ENCODE data around the gene BPIFB6.

Gene BPIFB6, protein sequence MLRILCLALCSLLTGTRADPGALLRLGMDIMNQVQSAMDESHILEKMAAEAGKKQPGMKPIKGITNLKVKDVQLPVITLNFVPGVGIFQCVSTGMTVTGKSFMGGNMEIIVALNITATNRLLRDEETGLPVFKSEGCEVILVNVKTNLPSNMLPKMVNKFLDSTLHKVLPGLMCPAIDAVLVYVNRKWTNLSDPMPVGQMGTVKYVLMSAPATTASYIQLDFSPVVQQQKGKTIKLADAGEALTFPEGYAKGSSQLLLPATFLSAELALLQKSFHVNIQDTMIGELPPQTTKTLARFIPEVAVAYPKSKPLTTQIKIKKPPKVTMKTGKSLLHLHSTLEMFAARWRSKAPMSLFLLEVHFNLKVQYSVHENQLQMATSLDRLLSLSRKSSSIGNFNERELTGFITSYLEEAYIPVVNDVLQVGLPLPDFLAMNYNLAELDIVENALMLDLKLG

DNA sequence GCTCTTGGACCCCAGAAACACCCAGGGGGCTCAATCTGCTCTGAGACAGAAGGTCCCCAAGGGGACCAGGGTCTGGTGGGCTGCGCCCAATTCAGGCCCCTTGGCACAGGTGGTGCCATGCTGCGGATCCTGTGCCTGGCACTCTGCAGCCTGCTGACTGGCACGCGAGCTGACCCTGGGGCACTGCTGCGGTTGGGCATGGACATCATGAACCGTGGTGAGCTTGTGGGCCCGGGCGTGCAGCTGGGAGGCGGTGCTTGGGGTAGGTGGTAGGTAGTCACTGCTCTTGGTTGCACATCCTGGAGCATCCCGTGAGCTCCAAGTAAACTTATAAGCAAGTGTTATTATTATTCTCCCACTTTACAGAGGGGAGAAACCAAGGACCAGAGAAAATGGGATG is at the start of gene BPIFB6:
Gene BPIFB6 (plus strand): TSS at position 118 of the 400 bp plus-strand sequence. CDS start 0 bp downstream, at position 118.
- DNase-seq (ENCODE audit: low read depth in 2 of 2, low spot score in 1 of 2) = no peak

DNA sequence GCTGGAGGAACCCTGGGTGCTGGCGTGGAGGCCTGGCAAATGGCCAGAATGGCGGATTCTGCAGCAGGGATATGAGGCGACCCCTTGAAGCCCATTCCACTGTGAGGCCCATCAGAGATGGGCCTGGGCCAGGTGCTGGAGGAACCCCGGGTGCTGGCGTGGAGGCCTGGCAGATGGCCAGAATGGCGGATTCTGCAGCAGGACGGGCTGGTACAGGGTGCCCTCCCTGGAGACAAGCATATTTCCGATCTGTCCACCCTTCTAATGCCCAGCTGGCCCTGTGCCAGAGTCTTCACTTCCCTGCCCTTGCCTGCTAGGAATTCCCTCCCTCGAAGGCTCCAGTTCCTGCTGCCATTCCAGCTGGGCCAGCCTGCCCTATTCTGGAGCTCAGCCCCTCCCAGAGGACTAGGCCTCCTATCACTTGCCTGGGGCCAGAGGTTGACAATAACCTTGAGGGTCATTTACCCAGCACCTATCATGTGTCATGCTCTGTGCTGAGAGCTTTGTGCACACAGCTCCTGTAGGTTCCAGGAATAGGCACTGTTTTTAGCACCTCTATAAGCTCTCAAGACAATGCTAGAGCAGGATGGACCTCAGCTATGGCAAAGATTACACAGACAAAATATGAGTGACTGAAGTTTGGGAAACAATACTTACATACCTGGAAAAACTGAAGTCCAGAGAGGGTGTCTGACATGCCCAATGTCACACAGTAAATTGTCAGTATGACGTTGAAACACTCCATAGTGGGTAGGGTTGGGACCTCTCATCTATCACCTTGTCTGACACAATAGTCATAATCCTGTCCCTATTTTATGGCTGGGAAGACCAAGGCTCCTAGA is 48.6 kb upstream of the BPIFB6 start:
- no peak for DNase-seq (ENCODE audit: low read depth in 2 of 2, low spot score in 1 of 2)

DNA sequence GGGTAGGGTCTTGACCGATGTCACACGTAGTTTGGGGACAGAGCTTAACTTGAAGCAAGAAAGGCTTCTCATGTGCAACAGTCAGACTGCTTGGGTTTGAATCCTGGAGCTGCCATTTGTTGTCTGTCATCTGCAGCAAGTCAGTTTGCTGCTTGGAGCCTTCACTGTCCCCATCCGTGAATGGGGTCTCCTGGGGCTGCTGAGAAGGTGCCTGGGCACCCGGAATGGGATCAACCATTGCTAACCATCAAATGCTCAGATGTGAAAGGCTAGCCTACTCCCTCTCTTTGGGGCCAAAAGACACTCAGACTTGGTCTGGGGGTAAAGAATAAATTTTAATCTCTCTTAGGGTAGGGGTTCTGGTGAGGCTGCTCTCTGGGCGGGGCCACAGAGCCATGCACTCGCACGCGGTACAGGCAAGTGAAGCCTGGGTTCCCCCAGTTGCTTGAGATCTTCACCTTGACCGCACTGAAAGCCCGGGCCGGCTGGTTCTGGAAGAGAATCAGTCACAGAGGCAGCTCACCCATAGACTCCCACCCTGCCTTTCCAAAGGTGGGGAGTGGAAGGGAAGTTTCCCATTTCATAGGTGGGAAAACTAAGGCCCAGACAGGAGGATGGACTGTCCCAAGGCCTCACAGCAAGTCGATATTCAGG is 47.9 kb upstream of the BPIFB6 start:
- DNase-seq (ENCODE audit: low read depth in 2 of 2, low spot score in 1 of 2) = no peak

DNA sequence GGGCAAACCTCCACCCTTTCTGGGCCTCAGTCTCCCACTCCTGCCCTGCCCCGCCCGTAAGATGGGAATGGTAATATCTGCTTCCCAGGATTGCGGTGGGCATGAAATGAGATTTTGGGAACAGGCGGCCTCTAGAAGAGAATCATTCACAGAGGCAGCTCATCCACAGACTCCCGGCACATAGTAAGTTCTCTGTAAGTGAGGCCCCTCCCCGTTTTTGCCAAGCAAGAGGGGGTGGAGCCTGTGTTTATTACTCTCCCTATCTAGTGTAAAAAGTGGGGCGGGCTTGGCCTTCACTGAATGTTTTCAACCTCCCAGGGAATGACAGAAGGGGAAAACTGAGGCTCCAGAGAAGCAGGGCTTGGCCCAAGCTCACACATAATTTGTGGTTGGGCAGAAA is 47.3 kb upstream of the BPIFB6 start:
- no peak for DNase-seq (ENCODE audit: low read depth in 2 of 2, low spot score in 1 of 2)

DNA sequence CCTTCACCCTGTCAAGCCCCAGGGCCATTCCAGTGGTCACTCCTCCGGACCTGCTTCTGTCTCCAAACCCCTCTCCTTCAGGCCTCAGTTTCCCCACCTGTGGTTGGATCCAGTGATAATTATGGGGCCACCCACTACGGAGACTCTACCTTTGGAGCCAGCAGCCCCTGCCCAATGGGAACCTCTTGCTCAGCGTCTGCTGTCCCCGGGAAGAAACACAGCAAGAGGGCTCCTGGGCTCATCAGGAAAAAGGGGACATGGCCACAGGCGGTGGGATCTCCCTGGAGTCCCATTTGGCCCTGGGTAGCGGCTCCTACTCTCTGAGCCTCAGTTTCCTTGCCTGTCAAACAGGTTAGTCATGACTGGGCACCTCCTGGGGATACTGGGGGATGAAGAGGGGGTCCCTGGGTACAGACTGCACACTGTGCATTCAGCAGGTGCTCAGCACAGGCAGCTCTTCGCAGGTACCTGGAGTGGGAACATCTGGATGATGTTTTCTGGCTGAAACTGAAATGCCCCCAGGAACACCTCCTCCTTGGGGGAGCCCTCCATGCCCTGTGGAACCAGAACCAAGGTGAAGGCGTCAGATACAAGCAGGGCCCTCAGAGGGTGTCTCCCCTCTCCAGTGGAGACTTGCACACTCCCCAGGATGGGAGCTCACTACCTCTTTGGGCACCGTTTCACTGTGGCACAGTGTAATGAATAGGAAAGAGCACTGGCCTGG is 46.7 kb upstream of the BPIFB6 start:
- no peak for DNase-seq (ENCODE audit: low read depth in 2 of 2, low spot score in 1 of 2)

DNA sequence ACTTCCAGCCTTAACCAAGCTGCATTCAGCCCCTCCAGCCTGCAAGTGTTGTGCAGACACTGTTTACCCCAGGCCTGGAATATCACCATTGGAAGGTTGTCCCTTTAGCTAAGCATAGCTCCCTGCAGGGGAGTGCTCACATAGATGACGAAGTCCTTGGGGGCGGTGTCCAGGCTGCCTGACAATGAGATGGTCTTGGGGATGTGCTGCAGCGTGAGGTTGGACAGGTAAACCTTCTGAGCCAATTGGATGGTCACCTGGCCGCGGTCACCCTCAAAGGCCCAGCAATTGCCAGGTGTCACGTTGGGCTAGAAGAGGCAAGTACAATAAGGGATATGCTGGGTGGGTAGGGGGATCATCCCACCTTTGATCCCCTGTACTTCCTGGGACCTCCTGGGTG is 45.9 kb upstream of the BPIFB6 start:
- no peak for DNase-seq (ENCODE audit: low read depth in 2 of 2, low spot score in 1 of 2)

DNA sequence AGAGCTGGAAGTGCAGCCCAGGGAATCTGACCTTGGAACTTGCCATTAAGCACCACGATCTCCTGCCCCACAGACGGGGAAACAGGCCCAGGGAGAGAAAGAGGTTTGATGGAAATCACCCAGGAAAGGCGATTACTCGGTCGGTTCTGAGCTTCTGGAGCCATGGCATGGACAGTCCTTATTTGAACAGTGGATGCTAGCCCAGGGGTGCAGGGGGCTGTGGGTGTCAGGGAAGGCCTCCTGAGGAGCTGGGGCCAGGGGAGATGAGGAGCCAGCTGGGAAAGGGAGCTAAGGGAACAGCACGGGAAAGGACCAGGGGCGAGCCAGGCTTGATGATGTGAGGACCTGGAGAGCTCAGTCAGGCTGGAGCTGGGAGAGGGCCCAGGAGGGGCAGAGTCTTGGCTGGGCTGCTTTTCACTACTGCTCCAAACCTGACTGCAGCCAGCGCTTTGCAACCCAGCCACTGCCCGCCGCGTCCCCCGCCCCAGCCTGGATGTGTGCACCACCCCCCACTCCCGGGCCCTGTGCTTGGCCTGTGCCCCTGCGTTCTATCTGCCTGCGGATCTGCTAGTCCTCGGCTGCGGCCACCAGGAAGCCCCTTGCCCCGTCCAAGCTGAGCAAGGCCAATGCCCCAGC is 45.0 kb upstream of the BPIFB6 start:
- DNase-seq (ENCODE audit: low read depth in 2 of 2, low spot score in 1 of 2) = no peak

DNA sequence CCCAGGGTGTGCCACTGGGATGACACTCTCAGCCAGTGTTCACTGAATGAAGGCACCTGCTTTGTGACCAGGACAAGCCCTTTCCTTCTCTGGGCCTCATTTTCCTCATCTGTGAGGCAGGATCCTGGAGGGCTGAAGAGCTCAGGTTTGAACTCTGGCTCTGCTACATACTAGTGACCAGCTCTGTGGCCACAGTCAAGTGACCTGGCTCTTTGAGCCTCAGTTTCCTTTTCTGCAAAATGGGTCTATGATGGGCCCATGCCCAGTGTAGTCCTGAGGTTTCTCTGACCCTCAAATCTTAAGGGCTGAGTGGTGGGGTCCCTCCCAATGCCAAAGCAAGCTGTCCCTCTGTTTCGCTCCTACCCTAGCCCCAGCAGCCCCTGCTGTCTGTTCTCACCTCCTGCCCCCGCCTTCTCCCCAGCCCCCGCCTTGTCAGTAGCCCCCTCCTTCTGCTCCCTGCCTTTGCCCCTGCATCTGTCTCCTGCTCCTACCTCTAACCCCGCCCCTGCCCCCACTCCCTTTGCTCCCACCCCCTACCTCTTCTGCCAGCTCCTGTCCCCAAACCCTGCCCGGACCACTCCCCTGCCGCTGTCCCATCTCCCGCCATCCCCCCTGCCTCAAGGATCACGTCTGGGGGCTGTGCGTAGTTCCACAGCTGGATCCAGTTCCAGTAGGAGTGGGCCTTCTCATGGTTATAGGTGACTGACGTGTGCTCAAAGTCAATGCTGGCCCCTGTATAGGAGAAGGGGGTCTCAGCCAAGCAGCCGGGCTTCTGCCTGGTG is 44.2 kb upstream of the BPIFB6 start:
- DNase-seq (ENCODE audit: low read depth in 2 of 2, low spot score in 1 of 2) = no peak

DNA sequence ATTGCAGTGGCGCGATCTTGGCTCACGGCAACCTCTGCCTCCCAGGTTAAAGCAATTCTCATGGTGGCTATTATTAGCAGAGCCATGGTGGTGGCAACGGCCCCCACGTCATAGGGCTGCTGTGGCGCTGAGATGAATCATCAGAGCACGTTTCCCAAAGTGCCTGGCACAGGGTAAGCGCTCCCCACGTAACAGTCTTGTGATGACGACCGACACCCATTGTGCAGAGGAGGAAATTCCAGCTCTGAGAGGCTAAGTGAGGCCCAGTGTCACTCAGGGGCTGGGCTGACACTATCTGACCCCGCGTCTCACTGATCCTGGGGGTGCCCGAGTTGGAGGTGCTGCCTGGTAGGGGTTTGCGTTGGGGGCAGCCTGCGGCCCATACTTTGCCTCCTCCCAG is 43.4 kb upstream of the BPIFB6 start:
- DNase-seq (ENCODE audit: low read depth in 2 of 2, low spot score in 1 of 2) = no peak

DNA sequence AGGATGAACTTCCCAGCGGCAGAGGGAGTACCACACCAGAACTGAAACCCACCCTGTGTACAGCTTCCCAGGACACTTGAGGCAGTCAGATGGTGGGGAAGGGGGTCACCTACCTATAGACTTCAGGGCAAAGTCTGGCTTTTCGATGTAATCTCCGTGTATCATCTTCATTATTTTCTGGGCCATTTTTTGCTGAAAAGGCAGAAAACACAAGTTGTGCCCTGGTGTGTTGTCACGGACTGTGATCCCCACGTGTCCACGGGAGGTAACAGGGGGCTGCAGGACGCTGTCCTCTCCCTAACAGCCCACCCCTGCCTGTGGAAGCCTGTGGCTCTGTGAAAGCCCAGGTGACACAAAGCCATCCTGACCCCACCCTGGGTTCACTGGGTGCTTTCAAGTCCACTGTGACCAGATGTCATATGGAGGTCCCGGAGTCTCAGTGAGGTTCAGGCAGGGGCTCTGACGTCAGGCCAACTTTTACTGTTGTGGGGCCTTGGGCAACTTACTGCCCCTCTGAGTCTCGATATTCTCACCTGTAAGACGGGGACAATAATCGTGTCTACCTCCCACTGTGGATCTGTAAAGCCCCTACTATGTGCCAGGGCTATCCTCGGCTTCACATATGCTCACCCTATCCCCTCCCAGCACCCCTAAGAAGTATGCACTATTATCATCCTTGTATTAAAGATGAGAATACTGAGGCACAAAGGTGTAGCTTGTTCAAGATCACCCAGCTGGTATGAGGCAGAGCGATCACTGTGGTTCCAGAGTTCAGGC is 41.8 kb upstream of the BPIFB6 start:
- no peak for DNase-seq (ENCODE audit: low read depth in 2 of 2, low spot score in 1 of 2)

DNA sequence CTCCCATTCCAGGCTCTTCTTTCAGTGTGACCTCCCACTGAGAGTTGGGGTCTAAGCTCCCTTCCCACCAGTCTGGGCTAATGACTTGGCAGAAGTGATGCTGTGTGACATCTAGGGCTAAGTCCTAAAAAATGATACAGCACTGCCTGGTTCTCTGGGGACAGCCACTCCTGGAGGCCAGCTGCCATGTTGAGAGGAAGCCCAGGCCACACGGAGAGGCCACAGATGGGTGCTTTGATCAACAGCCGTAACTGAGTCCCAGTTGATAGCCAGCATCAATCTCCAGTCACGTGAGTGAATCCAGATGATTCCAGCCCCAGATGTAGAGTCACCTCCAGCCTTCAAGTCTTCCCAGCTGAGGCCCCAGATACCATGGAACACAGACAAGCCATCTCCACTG is 41.0 kb upstream of the BPIFB6 start:
- DNase-seq (ENCODE audit: low read depth in 2 of 2, low spot score in 1 of 2) = no peak

DNA sequence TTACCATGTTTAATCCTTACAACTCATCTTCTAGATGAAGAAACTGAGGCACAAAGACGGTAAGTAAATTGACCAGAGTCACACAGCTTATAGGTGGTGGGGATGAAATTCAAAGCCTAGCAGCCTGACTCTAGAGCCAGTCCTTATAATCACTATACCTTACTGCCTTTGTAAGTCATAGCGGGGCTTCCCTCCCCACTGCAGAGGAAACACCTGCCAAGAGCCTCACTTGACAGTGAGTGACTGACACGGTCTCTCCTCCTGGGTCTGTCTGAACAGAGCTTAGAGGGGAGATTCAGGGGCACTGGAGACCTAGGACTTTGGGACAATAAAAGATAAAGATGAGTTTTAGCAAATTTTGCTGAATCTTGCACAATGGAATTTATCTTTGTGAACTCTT is 40.1 kb upstream of the BPIFB6 start:
- DNase-seq (ENCODE audit: low read depth in 2 of 2, low spot score in 1 of 2) = no peak

DNA sequence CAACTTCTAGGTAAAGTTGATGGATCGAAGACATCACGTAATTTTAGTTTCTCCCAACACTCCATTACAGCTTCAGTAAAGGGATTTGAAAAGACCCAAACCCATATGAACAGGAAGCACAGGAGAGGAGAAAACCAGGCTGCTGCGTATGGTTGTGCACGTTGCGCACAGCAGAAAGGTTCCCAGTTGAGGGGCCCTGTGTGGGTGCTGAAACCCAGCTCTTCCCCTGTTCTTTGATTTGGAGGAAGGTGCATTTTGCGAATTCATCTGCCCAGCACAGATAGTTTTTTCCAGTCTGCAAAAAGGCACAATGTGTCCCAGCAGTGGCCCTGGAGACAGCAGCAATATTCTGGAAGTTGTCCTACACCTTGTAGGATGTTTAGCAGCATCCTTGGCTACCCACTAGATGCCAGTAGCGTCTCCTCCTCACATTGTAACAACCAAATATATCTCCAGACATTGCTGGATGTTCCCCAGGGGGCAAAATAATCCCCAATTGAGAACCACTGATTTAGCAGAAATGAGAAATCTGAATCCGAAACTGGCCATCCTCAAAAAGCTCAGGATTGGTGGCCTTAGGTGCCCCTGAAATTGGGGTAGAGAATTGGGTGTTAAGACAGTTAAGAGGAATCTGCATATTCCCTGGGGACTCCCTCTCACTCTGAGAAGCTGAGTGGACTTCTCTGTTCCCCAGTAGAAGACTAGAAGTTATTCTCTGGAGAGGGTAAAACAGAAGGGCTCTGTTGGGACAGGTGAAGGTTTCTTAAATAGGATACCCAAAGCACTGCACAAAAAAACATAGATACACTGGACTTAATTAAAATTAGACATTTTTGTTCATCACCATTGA is 39.4 kb upstream of the BPIFB6 start:
- DNase-seq (ENCODE audit: low read depth in 2 of 2, low spot score in 1 of 2) = no peak

DNA sequence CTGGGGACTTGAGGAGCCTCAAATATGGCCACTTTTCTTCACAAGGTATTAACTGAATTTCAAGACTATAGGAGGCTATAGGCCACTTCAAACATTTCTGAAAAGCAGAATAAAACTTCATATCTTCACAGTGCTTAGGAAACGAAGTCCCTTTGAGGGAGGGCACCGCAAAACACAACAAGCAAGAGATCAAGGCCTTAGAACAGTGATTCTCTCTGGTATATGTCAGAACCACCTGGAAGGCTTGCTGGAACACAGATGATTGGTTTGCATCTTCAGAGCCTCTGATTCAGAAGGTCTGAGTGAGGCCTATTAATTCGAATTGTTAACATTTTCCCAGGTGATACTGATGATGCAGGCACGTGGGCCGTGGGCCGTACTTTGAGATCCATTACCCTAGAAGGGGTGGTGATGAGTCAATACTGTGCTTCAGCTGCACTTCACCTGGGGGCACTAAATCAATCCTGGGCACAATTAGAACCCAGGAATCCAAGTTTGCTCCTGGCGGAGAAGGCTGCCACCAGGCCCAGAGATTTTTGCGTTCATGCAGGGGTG is 37.9 kb upstream of the BPIFB6 start:
- DNase-seq (ENCODE audit: low read depth in 2 of 2, low spot score in 1 of 2) = no peak

DNA sequence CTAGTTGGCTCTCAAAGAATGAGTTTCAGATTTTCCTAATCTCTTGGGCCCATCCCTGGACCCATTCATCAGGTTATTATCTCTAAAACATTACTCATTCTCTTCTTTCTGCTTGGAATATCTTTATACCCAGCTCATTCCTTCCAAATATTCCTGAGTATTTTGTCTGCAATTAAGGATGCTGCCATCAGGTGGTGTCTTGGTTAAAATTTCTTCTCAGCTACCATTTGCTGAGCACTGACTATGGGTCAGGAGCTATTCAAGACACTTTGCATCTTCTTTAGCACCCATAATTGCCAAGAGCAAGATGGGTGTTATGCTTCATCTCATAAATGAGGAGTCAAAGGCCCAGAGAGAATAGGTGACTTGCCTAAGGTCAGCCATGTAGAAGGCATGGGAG is 35.6 kb upstream of the BPIFB6 start:
- DNase-seq (ENCODE audit: low read depth in 2 of 2, low spot score in 1 of 2) = no peak

DNA sequence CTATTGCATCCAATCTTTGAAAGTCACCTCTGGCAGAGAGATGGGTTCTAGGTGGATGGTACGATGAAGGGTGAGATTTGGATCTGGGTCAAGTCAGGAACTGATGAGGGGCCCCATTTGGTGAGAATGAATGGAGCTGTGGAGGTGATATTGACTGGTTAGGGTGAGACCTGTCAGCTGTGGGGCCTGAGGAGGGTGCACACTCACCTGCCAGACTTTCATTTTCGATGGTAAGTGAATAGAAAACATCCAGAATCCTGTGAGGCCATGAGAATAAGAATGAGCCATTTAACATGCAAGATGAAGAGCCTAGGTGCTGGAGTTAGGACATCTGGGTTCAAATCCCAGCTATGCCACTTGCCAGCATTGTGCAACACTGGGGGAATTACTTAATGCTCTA is 34.0 kb upstream of the BPIFB6 start:
- DNase-seq (ENCODE audit: low read depth in 2 of 2, low spot score in 1 of 2) = no peak

DNA sequence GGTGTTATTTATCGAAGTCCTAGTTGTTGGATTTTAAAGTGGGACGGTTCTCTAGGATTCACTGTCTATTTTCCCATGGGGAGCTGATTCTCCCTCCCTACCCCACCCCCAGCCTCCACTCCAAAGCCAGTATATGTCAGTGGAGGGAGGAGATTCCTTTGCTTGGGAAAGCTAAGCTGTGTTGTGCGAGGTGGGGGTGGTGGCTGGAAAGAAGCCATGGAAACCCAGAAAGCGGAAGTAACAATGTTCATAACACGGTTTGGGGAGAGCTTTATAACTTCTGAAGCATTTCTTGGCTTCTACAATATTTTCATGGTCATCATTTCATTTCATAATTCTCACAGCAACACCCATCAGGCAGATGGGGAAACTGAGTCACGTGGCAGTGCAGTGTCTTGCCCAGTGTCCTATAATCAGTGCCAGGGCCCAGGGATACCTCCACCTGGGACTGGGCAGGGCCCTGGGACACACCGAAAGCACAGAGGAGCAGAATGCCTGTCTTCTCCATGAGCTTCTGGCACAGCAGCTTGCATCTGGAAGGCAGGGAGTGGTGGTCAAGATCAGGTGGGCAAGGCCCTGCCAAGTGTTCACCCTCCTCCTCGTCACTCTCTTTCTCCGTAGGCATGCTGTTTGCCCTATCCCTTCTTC is 31.7 kb upstream of the BPIFB6 start:
- no peak for DNase-seq (ENCODE audit: low read depth in 2 of 2, low spot score in 1 of 2)
